ENCODE measurements around the gene SPACA6. TPM values are rescaled to one million over a fixed set of nuclear protein-coding genes. Genes with fewer than 3 reads are reported as not detected.

The SPACA6 gene
- total and polyA plus RNA-seq, 9 of the 15 experiments (the other 6 are each of a cell fraction or from before 2014, with no cell fraction given): 1.3 to 17.3 (median 6.2) TPM

- no peak for TF ChIP-seq ID3 (CRISPR knock-in tag; IDR thresholded peaks at IDR 0.05)
- no peak for TF ChIP-seq ID3 (tag; IDR thresholded peaks at IDR 0.05)
- no peak for TF ChIP-seq TAF1 (IDR thresholded peaks at IDR 0.05; ENCODE audit: control insufficient read depth, extremely low read depth, insufficient read depth, low read length, severe bottlenecking)
- no peak for TF ChIP-seq ZNF140 (CRISPR knock-in tag; IDR thresholded peaks at IDR 0.05)
- TF ChIP-seq PRMT5 (CRISPR knock-in tag; IDR thresholded peaks at IDR 0.05): no peak
- TF ChIP-seq ZBTB12 (CRISPR knock-in tag; IDR thresholded peaks at IDR 0.05): no peak
- no peak for TF ChIP-seq U2AF1 (optimal IDR thresholded peaks at IDR 0.05; ENCODE audit: low read depth, low read length)
- TF ChIP-seq CREM (IDR thresholded peaks at IDR 0.05; ENCODE audit: low read depth): peak; percentile 40
- peak; percentile 59 to 66; a peak in 3 of 4 replicates for TF ChIP-seq KDM1A (IDR thresholded peaks at IDR 0.05)
- TF ChIP-seq NR2C2 (CRISPR knock-in tag; IDR thresholded peaks at IDR 0.05): no peak
- peak; percentile 74 for TF ChIP-seq NR2C2 (tag; IDR thresholded peaks at IDR 0.05)
- peak; percentile 20 for TF ChIP-seq ESRRA (IDR thresholded peaks at IDR 0.05; ENCODE audit: borderline replicate concordance, low read depth)
- TF ChIP-seq, protein P1, sequence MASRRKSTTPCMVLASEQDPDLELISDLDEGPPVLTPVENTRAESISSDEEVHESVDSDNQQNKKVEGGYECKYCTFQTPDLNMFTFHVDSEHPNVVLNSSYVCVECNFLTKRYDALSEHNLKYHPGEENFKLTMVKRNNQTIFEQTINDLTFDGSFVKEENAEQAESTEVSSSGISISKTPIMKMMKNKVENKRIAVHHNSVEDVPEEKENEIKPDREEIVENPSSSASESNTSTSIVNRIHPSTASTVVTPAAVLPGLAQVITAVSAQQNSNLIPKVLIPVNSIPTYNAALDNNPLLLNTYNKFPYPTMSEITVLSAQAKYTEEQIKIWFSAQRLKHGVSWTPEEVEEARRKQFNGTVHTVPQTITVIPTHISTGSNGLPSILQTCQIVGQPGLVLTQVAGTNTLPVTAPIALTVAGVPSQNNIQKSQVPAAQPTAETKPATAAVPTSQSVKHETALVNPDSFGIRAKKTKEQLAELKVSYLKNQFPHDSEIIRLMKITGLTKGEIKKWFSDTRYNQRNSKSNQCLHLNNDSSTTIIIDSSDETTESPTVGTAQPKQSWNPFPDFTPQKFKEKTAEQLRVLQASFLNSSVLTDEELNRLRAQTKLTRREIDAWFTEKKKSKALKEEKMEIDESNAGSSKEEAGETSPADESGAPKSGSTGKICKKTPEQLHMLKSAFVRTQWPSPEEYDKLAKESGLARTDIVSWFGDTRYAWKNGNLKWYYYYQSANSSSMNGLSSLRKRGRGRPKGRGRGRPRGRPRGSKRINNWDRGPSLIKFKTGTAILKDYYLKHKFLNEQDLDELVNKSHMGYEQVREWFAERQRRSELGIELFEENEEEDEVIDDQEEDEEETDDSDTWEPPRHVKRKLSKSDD (conservative IDR thresholded peaks at IDR 0.05; ENCODE audit: low read length): no peak
- 0 out of 2 replicates have a peak, but pooled peaks have one; percentile 13 for TF ChIP-seq EGR1 (conservative IDR thresholded peaks at IDR 0.05)
- peak; percentile 5; the same call in 1 of the 2 replicates for TF ChIP-seq MTA3 (IDR thresholded peaks at IDR 0.05; ENCODE audit: borderline replicate concordance)
- TF ChIP-seq CHCHD3 (CRISPR knock-in tag; IDR thresholded peaks at IDR 0.05): no peak
Observed at GRCh38 chr19:51701468-51702100, 8.5 kb downstream of the SPACA6 start (continued).
